ENCODE data around the gene HOXC13. TPM values are rescaled to one million over a fixed set of nuclear protein-coding genes. Genes with fewer than 3 reads are reported as not detected.

The HOXC13 gene
- total RNA-seq, 1 donor from 2014 or later, result not detected

DNA sequence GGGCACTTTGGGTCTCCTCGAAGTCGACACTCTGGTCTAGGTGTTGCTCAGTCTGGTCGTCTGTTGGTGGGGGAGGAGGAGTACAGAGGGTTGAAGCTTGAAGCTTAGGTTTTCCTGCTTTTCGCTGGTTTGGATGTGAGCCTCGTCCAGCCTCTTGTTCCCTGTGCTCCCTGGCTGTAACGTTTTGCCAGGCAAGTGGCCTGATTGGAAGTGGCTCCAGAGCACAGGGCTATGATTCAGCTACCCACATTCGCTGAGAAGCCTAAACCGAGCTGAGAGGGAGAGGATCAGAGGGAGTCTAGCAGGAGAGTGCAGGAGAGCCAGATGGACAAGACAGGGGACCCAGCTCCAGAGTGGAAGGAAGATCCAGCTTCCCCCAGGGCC, 52.4 kb downstream of the HOXC13 start:
- H3K36me3 Mint-ChIP-seq (ENCODE audit: unreplicated experiment), result peaks cover 2% of the 10 kb centered on the region
- H3K27me3 Mint-ChIP-seq (ENCODE audit: unreplicated experiment), result peaks cover 99% of the 10 kb centered on the region
- H3K9me3 Mint-ChIP-seq (ENCODE audit: unreplicated experiment), result no peaks in the 10 kb centered on the region
- DNase-seq (ENCODE audit: extremely low spot score, unreplicated experiment), result no peak
- TF ChIP-seq, protein P1, sequence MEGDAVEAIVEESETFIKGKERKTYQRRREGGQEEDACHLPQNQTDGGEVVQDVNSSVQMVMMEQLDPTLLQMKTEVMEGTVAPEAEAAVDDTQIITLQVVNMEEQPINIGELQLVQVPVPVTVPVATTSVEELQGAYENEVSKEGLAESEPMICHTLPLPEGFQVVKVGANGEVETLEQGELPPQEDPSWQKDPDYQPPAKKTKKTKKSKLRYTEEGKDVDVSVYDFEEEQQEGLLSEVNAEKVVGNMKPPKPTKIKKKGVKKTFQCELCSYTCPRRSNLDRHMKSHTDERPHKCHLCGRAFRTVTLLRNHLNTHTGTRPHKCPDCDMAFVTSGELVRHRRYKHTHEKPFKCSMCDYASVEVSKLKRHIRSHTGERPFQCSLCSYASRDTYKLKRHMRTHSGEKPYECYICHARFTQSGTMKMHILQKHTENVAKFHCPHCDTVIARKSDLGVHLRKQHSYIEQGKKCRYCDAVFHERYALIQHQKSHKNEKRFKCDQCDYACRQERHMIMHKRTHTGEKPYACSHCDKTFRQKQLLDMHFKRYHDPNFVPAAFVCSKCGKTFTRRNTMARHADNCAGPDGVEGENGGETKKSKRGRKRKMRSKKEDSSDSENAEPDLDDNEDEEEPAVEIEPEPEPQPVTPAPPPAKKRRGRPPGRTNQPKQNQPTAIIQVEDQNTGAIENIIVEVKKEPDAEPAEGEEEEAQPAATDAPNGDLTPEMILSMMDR (IDR thresholded peaks at IDR 0.05), result no peak
- H3K27ac Mint-ChIP-seq (ENCODE audit: unreplicated experiment), result no peak overlapping the region
- H3K4me3 Mint-ChIP-seq (ENCODE audit: unreplicated experiment), result no peak overlapping the region
- peaks cover 29% of the 10 kb centered on the region for H3K4me1 Mint-ChIP-seq (ENCODE audit: unreplicated experiment)

DNA sequence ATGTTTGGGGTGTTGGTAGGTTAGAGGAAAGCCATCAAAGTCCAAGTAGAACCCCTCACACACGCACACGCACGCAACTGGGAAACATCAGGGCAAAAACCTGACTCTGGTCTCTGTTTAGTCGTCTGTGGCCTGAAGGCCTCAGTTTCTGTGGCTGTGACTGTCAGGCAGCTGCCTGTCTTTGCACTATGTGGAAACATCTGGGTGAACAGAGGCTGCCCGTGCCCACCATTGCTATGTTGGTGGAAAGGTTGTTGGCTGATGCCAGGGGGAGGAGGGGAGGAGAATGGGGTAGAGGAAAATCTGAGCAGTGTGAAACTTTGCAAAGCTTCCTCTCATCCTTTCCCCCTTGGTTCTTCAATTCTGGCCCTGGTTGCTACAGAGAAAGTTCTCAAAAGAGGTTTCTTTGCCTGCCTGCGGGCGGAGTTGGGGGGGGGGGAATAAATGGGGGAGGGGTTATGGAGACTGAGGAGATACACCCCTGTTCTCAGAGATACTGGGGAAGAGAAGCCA, 53.8 kb downstream of the HOXC13 start:
- TF ChIP-seq, protein P1 (IDR thresholded peaks at IDR 0.05), result no peak
- no peak overlapping the region for H3K4me3 Mint-ChIP-seq (ENCODE audit: unreplicated experiment)
- H3K4me1 Mint-ChIP-seq (ENCODE audit: unreplicated experiment), result peaks cover 26% of the 10 kb centered on the region
- no peaks in the 10 kb centered on the region for H3K9me3 Mint-ChIP-seq (ENCODE audit: unreplicated experiment)
- DNase-seq (ENCODE audit: extremely low spot score, unreplicated experiment), result no peak
- H3K27me3 Mint-ChIP-seq (ENCODE audit: unreplicated experiment), result peaks cover 99% of the 10 kb centered on the region
- no peak overlapping the region for H3K27ac Mint-ChIP-seq (ENCODE audit: unreplicated experiment)
- H3K36me3 Mint-ChIP-seq (ENCODE audit: unreplicated experiment), result peaks cover 2% of the 10 kb centered on the region

DNA sequence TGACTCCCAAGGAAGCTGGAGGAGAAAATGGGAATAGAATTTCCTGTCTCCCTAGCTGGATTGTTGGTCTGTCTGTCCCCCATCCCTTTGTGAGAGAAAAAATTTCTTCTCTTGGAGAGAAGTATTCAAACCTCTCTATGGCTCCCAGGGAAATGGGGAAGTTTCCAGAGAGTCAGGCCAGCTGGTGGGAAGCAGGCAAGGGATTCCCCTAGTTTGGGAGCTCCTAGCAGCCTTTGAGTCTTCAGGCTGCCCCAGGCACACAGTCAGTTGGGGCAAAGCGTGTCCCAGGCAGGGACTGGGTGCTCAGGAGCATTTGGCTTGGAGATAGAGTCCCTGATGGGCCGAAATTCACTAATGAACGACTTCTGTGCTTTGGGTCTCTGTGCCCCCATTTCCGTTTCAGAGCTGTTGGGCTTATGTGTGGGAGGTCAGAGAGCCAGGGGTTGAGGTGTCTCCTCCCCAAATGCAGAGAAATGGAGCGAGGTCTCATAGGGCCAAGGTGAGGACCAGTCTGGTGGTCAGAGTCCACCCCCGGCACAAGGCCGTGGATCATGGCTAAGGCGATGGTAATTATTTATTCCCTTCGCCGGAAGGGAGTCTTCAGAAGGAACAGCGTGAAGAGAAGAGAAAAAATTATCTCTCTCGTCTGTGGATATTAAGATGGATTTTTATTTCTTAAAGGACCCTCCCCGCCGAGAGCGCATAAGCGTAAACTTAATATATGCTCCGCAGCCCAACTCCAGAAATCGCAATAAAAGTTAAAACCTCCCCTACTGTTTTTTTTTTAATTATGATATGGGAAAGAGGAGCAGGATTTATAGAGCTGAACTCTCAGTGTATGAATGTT, 54.8 kb downstream of the HOXC13 start:
- Mint-ChIP-seq H3K27ac (ENCODE audit: unreplicated experiment) (no peak overlapping the region), H3K9me3 (ENCODE audit: unreplicated experiment) (no peaks in the 10 kb centered on the region), H3K27me3 (ENCODE audit: unreplicated experiment) (peaks cover 99% of the 10 kb centered on the region), H3K4me1 (ENCODE audit: unreplicated experiment) (peaks cover 29% of the 10 kb centered on the region), H3K4me3 (ENCODE audit: unreplicated experiment) (no peak overlapping the region), H3K36me3 (ENCODE audit: unreplicated experiment) (peaks cover 2% of the 10 kb centered on the region)
- TF ChIP-seq, protein P1 (IDR thresholded peaks at IDR 0.05), result no peak
- DNase-seq (ENCODE audit: extremely low spot score, unreplicated experiment), result no peak

DNA sequence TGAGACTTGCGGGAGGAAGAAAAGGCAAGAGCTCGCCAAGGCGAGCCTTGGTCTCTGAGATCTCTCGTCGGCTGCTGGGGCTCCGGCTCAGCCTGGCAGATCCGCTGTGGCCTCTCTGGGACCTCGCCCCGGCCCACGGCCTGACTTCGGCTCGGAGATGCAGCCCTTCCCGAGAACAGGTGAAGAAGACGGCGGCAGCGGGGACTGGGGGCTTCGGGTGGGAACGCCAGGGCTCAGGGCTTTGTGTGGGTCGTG, 55.3 kb downstream of the HOXC13 start:
- no peaks in the 10 kb centered on the region for H3K9me3 Mint-ChIP-seq (ENCODE audit: unreplicated experiment)
- peaks cover 2% of the 10 kb centered on the region for H3K36me3 Mint-ChIP-seq (ENCODE audit: unreplicated experiment)
- TF ChIP-seq, protein P1 (IDR thresholded peaks at IDR 0.05), result no peak
- no peak for DNase-seq (ENCODE audit: extremely low spot score, unreplicated experiment)
- H3K27me3 Mint-ChIP-seq (ENCODE audit: unreplicated experiment), result peaks cover 99% of the 10 kb centered on the region
- H3K4me1 Mint-ChIP-seq (ENCODE audit: unreplicated experiment), result peaks cover 29% of the 10 kb centered on the region
- no peak overlapping the region for H3K27ac Mint-ChIP-seq (ENCODE audit: unreplicated experiment)
- H3K4me3 Mint-ChIP-seq (ENCODE audit: unreplicated experiment), result peak overlapping the region; percentile 42

DNA sequence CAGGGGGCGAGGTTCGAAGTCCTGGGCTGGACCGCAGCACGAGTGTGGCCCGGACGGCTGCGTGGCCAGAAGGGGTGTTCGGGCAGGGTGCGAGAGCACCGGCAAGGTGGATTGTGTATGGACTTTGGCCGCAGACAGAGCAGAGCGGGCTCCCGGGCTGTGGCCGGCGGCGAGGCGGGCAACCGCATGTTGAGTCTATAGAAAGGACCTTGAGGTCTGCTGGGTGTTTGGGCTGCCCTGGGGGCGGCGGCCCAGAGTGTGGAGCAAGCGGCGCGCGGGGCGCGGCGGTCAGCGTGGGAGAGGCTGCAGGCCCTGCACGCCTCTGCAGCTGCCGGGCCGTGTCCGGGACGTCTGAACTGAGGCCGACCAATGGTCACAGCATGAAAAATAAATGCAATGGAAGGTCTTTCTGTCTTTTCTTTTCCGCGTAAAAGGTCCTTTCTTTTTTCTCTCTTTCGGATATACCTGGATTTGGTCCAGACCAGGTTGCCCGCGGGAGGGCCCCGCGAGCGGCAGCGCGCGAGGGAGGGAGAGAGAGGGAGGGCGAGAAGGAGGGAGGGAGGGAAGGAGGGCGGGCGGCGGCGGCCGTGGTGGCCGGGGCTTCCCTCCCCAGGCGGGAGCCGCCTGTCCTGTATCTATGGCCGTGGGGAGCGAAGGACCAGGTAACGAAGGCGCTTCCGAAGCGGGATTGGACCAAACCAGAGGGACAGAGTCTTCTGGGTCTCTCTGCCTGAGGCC, 55.8 kb downstream of the HOXC13 start:
- peaks cover 25% of the 10 kb centered on the region for H3K4me1 Mint-ChIP-seq (ENCODE audit: unreplicated experiment)
- H3K9me3 Mint-ChIP-seq (ENCODE audit: unreplicated experiment), result no peaks in the 10 kb centered on the region
- no peak overlapping the region for H3K27ac Mint-ChIP-seq (ENCODE audit: unreplicated experiment)
- H3K4me3 Mint-ChIP-seq (ENCODE audit: unreplicated experiment), result peak overlapping the region; percentile 73
- no peak for DNase-seq (ENCODE audit: extremely low spot score, unreplicated experiment)
- TF ChIP-seq, protein P1 (IDR thresholded peaks at IDR 0.05), result no peak
- peaks cover 96% of the 10 kb centered on the region for H3K27me3 Mint-ChIP-seq (ENCODE audit: unreplicated experiment)
- H3K36me3 Mint-ChIP-seq (ENCODE audit: unreplicated experiment), result peaks cover 2% of the 10 kb centered on the region

Data from osteocyte (in vitro differentiated cells).